Measurements from ENCODE around the gene SELENOP.
"Not testable (repeated sequence)": the region's sequence is repeated elsewhere in the genome, so short reads cannot be mapped to it uniquely, and the experiment has no call there.

SELENOP gene

DNA sequence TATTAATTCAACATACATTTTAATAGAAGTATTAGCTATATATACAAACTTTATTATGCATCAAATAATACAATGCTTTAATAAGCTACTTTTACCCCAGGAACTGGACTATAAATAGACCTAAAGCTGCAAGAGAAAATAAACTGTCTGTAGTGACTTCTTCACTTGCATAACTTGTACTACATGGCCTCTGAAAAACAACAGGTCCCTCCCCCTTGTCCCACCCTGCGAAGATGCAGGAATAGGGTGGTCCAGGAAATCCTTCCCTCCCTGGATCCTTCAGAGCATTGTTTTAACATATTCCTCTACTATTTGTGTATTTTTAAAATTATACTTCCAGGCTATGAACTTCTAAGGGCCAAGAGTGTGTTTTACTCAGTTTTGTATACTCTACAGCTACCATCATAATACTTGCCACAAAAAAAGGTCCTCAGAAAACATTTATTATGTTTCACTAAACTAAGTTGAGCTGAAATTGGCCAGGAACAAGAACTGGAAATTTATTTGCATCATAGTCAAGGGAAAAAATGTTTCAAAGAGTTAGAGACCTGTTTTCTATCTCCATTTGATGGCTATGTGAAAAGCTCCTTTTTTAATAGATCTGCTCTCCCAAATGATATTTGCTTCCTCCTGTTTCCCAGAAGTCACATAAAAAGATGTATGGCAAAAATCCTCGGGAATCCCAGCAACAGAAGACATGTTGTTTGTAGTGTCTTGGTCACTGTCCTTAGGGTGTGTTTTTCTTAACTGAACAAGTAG lies 15.2 kb upstream of the SELENOP start:
- no peak for DNase-seq (ENCODE audit: low spot score)

DNA sequence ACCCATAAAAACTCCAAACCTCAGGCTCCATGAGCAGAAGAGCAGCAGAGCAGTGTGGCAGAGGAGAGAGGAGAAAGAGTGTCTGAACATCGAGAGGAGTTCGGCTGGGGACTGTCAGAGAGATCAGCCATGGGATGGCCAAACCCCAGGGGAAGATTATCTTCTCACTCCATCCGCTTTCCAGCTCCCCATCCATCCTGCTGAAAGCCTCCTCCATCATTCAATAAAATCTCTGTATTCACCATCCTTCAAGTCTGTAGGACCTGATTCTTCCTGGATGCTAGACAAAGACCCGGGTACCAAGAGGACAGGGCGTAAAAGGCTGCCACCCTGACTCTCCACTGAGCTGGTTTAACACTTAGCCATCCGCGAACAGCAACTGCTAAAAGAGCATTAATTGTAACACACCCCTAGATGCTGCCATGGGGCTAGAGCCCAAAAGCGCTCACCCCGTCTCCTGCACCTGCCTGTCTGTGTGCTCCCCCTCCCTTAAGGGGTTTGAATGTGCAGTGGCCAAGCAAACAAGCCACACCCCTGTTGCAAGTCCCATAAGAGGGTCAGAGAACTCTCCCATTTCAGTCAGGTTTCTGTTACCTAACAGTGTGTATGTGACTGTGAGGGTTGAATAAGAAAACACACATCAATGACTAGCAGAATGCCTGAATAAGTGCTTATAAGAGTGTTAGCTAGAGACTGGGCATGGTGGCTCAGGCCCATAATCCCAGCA lies 13.9 kb upstream of the SELENOP start:
- no peak for DNase-seq (ENCODE audit: low spot score)

DNA sequence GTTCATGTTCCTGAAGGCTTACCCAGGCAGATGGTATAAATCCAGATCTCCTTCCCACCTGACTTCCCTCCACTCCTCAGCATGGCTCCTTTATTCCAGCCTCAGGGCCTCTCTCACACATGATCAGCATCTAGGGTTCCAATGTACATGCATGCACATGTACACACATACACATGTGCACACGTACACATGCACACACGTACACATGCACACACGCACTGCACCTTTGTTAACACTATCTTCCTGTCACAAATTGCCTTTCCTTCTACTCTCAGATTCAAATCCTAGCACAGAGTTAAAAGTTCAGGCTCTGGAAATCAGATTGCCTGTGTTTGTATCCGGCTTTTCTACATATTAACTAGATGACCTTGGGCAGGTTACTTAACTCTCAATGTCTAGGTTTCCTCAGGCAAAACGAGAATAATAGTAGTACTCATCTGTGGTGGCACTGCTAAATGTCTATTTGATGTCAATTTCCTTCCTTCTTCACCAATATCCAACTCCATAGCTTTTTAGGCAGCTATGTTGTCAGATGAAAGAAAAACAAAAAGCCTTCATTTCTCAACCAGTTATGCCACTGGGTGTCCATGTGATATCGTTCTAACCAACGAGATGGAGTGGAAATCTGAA lies 12.8 kb upstream of the SELENOP start:
- DNase-seq (ENCODE audit: low spot score) = no peak

DNA sequence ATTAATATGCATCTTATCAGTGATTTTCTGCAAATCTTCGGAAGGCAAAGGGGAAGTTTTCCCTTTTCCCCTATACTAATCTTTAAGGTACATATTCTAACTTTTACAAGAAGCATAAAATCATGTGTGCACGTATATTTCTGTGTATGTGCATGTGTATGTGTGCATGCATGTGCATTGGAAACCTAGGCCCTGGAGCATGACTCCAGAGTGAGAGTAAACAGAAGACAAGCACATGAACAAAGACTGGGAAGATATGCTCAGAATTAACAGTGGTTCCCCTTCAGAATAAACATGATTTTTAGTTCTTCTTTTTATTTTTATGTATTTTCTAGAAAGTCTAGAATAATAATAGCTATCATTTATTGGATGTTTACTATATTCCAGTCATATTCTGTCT lies 10.9 kb upstream of the SELENOP start:
- DNase-seq (ENCODE audit: low spot score) = no peak

DNA sequence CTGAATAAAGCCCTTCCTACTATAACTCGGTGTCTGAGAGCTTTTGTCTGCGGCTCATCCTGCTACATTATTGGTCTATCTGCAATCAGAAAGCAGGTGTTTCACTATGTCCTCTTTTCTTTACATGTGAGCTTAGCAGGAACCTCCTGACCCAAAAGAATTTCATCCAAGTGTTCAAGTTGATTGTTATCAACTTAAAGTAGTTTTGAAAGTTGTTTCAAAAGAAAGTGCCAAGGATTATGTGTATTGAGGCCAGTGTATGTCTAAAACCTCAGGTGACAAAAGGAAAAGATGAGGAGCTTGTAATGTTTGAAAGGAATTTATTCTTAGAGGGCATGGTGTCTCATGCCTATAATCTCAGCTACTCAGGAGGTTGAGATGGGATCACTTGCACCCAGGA lies 8.1 kb upstream of the SELENOP start:
- no peak for DNase-seq (ENCODE audit: low spot score)

DNA sequence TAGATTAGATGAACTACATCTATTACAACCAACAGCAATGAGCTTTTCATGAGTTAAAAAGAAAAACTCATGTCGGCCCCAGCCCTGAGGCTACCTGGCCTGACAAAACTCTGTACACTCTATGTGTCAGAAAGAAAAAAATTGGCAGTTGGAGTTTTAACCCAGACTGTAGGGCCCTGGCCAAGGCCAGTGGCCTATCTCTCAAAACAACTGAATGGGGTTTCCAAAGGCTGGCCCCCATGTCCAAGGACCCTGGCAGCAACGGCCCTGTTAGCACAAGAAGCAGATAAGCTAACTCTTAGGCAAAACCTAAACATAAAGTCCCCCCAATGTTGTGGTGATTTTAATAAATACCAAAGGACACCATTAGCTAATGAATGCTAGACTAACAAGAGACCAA lies 4.9 kb upstream of the SELENOP start:
- DNase-seq (ENCODE audit: low spot score) = not testable (repeated sequence)

DNA sequence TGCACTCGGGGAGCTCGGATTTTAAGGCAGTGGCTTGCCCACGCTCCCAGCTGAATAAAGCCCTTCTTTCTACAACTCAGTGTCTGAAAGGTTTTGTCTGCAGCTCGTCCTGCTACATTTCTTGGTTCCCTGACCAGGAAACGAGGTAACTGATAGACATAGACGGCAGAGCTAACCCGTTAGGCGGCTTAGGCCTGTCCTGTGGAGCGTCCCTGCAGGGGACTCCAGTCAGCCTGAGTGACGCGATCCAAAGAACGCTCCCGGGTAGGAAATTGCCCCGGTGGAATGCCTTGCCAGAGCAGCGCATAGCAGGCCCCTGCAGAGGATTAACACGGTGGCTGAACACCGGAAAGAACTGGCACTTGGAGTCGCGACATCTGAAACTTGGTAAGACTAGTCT lies 1.8 kb upstream of the SELENOP start:
- DNase-seq (ENCODE audit: low spot score) = peak; percentile 36

DNA sequence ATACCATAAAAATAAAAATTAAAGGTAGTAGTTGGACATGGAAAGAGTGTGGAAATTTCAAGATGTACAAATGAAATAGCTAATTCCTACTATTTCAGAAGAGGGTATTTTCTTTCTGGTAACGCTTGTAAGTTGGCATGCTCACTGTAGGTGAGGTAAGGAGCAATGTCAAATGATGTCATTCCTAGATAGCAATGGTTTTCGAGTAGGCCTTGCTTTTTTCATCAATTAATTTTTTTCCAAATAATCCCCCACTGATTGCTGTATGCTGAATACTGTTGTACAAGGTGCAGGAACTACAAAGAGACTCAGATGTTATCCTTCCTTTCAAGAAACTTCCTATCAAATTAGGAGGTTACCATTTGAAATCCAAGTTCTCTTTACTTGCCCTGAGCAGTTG lies 928 bp upstream of the SELENOP start:
- DNase-seq (ENCODE audit: low spot score) = no peak

DNA sequence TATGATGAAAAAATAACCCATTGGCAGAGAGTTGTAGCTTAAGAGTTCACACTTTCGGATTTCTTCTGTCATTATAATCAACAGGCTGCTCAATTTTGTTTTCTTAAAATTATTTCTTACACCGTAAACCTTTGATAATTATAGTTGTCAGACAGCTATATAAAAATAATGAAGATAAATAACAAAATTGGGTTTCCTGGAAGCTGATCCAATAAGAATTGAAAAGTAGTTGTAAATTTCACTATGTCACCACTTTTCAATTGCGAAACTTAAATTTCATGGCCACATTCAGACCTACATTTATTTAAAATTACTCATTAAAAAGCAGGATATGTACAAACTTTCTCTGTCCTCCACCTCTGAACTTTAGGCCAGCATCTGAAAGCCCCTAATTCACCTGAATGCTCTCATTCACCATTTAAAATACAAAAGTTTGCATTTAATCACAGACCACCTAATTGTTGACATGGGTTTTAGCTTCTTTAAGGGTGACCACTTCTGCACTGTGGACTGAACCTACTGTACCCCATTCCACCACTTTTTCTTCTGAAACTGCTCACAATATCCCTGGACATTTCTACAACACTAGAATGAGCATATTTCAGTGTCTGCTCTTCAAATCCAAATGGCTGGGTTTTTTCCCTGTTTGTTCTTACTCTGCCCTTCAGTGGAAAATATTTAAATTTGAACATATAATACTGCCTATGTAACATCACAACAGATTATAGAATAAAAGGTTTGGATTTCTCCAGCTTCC lies 680 bp downstream of the SELENOP start:
- no peak for DNase-seq (ENCODE audit: low spot score)

DNA sequence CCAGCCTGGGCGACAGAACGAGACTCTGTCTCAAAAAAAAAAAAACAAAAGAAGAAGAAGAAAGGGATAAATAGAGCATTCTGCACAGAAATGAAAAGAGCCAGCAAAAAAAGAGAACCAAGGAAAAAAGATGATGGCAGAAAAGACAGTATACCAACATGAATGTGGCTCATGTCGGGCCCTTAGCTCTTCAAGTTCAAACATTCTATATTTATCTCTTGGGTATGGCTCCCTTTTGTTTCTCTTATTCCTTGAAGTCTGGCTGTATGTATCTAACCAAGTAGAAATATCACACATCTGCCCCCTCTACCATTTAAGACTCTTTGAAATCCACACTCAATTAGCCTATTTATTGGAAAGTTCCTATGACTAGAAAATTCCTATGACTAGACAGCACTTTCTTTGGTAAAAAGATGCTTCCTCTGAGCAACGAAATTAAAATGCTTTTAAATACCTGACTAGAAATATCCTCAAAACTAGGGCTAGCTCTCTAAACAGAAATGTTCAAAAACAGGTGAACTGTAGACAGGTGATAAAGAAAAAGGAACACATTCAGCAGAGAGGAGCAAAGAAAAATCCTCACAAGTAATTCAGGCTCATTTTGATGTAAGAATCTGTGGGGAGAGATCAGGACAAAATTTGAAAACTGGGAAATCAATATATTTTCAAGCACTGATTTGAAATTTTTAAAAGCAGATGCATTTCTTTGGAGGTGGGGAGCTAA lies 2.6 kb downstream of the SELENOP start:
- DNase-seq (ENCODE audit: low spot score) = no peak

DNA sequence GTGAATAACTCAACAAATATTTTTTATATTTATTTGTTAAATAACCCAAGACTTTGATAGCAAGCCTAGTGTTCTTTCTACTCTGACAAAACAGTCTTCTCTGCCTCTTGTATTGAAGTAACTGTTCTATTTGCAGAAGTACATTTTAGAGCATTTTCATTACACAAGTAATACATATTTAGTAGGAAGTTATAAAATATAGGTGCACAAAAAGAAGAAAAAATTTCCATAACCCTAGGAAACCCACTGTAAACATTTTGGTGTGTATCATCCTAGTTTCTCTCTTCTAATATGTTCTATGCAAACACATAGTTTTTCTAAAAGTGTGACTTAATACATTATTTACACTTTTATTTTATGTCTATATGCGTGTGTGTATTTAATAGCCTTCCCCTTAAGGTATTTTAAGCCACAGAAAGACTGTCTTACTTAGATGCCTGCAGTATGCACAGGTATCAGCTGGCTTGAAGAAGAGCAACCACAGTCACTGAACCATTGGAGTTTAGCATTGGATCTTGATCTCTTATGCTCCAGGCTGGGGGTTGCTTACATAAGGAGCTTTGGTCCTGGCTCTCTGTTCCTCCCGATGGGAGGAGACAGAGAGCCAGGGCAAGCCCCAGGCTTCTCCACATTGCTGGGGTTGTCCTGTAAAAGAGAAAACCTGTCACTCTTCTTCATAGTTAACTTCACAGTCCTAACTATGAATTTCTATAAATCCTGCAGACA lies 3.8 kb downstream of the SELENOP start:
- peak; percentile 11 for DNase-seq (ENCODE audit: low spot score)

DNA sequence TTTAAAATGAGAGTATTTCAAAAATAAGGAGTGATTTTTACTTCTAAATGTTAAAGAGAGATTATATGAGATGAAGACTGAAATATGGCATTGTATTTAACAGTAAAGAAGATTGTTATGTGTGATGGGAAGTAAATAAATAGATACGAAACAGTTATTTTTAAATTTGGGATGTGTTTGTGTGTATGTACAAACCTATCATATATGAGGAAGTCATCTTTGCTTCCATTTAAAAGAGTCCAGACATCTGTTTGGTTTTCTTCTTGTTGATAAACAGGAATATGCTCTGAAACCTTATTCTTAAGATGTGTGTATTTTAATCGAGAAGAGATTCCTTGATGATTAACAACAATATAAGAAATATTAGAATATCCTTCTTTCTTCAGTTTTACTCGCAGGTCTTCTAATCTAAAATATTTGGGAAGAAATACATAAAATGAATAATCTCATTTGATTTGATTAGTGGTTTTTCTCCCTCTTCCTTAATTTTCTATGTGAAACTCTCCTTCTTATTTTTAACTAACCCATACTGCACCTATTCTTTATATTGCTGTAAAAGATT lies 4.9 kb downstream of the SELENOP start:
- no peak for DNase-seq (ENCODE audit: low spot score)

DNA sequence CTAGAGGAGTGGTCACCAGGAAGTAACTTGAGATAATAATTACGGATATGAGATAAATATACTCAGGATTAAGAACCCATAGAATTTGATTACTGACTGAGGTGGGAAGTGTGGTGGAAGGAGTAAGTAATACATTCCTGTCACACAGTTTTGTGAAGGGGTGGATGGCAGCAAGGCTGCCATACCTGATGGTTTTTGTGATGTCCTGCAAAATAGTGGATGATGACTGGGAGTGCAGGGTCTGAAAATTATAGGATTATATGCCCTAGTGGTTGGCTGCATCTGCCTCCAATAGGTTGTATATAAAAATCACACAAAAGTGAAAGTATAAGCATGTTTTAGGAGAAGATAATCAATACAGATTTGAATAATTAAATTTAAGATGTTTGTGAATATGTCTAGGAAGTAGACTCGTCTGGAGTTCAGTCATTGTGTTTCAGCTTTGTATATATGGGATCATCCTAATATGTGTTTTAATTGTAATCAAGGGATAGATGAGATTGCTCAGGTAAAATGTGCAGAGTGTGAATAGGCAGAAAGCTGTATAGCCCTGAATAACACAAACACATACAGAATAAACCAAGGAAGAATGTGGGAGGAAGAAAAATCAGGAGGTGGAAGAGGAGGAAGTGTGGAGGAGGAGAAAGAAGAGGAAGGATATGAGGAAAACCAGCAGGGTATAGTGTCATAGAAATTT lies 5.5 kb downstream of the SELENOP start:
- no peak for DNase-seq (ENCODE audit: low spot score)

DNA sequence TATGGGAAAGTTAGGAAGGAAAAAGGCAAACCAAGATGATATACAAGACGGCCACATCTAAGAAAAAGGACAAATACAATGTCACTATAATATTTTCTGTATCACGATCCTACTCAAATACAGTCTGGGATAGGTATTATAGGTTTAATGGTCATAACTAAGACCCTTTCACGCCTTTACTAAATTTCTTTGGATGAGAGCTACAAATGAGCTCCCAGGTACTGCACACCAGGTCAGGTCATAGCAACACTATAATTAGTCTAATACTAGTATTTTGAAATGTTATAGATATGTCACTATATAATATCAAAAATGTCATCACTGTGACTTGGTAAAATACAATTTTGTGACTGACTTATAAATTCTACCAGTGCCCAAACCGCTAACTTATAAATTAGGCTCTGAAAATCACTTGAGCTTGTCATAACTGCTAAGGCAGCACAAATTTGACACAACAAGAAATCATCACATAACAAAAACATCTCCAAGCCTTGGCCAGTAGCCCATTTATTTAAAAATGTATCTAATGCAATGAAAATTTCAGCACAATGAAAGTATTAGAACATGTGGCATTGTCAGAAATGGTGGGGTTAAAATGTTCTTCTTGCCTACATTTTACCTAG lies 6.9 kb downstream of the SELENOP start:
- DNase-seq (ENCODE audit: low spot score) = no peak

DNA sequence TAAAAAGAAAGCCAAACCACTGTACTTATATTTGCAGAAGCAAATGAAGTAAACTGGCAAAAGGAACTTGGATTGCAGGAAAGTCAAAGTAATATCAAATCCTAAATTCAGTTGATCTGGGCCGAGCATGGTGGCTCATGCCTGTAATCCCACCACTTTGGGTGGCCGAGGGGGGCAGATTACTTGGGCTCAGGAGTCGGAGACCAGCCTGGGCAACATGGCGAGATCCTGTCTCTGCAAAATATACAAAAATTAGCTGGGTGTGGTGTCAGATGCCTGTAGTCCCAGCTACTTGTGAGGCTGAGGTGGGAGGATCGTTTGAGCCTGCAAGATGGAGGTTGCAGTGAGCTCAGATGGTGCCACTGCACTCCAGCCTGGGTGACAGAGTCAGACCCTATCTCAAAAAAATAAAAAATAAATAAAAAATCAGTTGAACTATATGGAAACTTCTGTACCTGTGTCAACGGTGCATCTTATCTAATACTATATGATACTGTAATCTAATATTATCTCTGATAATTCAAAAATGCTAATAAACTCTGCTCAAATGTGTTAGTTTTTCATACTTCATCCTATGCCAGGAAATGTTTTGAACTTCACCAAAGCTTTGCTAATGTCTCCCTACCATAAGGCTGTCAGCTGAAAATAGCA lies 10.1 kb downstream of the SELENOP start:
- no peak for DNase-seq (ENCODE audit: low spot score)

DNA sequence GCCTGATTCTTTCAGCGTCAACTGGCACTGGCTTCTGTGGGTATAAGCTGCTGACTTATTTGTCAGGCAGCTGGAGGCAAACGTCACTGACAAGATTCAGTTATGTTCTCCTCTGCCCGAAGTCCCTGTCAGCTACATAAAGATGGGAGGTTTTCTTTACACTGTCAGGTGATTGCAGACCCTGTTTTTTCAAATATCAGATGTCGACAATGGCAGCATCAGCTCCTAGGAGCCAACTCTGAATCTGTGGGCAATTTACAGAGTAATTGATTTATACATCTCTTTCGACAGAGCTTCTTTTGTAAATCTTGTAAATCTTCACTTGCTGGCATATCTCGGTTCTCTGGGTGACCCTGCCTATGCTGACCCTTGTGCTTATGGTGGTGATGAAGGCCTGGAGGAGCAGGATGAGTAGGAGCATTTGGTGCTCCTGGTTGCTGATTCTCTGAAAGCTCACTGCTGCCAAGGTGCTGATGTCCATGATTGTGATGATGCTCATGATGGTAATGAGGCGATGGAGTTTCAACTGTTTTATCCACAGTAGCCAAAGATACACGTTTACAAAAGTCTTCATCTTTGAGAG lies 10.9 kb downstream of the SELENOP start:
- no peak for DNase-seq (ENCODE audit: low spot score)

DNA sequence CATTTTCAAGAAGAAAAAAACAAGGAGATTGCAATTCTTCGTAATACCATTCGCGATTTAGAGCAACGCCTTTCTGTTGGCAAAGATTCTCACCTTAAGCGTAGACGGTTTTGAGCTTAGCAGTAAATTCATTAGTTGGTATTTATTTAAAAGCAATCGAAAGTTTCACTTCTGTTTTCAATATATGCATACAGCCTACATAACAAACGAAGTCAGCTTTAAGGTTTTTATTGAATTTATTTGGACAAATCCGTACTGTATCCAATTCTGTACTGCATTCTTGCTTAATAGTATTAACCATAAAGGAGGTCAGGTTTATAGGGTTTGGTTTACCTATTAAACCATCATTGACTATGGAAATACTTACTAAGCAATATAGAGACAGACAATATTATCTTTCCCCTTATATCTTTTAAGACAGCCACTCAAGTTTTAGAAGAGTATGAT lies 12.0 kb downstream of the SELENOP start:
- DNase-seq (ENCODE audit: low spot score) = no peak

DNA sequence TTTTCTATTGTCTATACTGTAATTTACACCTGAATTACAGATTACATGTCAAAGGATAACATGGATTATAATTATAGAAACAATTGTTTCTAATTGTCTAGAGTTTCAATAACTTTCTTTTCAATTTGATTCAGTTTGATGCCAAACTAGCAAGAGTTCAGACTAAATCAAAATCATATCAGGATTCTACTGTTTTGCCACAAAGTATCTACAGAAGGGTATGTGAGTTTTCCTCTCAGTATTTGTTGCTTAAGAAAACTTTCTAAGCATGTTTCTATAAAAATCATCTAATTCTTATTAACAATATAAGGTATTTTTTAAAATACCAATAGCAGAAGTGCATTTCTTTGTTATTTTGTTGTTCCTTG lies 12.5 kb downstream of the SELENOP start:
- DNase-seq (ENCODE audit: low spot score) = no peak

Data from iPS-NIHi11 (cell line).